GM21825 (cell line): ENCODE results near the gene TCEAL3.
"Not testable (repeated sequence)": the region's sequence is repeated elsewhere in the genome, so short reads cannot be mapped to it uniquely, and the experiment has no call there.

Experiments
- ATAC-seq: cut with Tn5 transposase; IDR thresholded peaks from one replicate; pipeline ENCODE4 v1.9.1; 2021; ENCODE audit warnings: mild to moderate bottlenecking, moderate library complexity; ENCODE audit not compliant: unreplicated experiment

Gene TCEAL3

GRCh38 chrX:103659460-103659859, 51.7 kb downstream of the TCEAL3 start:
- ATAC-seq: not testable (repeated sequence)
